AG04450 (cell line): Measurements from ENCODE around the gene HARS2. TPM values are rescaled to one million over a fixed set of nuclear protein-coding genes. Genes with fewer than 3 reads are reported as not detected.

Source experiments
- CTCF ChIA-PET: fragments of 300-600, 350-600 bp; formaldehyde crosslinking; extraction: SDS; loops from one replicate; lab custom pipeline; 2022; ENCODE audit warnings: antibody characterized with exemption, inconsistent platforms; lab: Charles Lee
- POLR2A ChIA-PET: fragments of 350-600 bp; formaldehyde crosslinking; extraction: SDS; loops from one replicate; lab custom pipeline; 2021; ENCODE audit warnings: antibody characterized with exemption, inconsistent platforms; lab: Yijun Ruan, JAX
- DNase-seq: peaks from one replicate; pipeline ENCODE4 v3.0.0-alpha.2; 2011; ENCODE audit warnings: low read depth, low spot score
- H3K27ac ChIP-seq: one replicate; pipeline ENCODE4 v1.5.1; 2012; ENCODE audit warnings: low read depth, low read length, control low read depth
- H3K27me3 ChIP-seq: one replicate; pipeline ENCODE4 v1.6.0; 2012; ENCODE audit warnings: low read length; ENCODE audit not compliant: control insufficient read depth, insufficient read depth
- H3K4me3 ChIP-seq: 2 replicates; pipeline ENCODE4 v1.5.1; 2011; ENCODE audit warnings: mild to moderate bottlenecking, low read depth, low read length, control low read depth
- H3K9me3 ChIP-seq: 2 replicates; pipeline ENCODE4 v1.5.1; 2012; ENCODE audit warnings: low read length; ENCODE audit not compliant: control insufficient read depth, insufficient read depth
- polyA plus RNA-seq: library from polyadenylated mRNA; depleted of rRNA; stranded (reverse); fragments of >200 nt; gene quantifications from 2 replicates; pipeline ENCODE4 v1.2.3, GENCODE V29; 2011
- TF ChIP-seq, protein P1 (sequence below): IDR thresholded peaks from 2 replicates; pipeline ENCODE4 v1.5.1; 2011; ENCODE audit warnings: low read depth, low read length, control low read depth, inconsistent platforms

Gene HARS2
- polyA plus RNA-seq, 1 experiment, result 48.6 TPM

DNA sequence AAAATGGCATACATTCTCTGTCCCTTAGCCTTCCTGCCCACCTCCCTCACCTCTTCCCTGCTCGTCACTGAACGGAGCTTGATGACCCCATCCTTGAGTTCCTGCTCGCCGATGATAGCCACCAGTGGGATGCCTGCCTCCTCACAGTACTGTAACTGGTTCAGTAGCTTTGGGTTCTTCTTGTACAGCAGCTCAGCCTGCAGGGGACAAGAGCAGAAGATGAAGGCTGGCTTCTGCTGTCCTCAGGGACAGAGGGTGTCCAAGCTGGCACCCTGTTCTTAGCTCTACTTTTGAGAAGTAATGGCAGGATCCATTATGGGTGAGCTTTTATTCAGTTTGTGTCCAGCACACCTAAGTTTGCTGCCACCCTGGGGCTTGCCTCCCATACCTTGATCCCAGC lies 16.6 kb upstream of the HARS2 start:
- no peaks in the 10 kb centered on the region; the same call in 1 of the 2 replicates for H3K9me3 ChIP-seq
- TF ChIP-seq, protein P1, sequence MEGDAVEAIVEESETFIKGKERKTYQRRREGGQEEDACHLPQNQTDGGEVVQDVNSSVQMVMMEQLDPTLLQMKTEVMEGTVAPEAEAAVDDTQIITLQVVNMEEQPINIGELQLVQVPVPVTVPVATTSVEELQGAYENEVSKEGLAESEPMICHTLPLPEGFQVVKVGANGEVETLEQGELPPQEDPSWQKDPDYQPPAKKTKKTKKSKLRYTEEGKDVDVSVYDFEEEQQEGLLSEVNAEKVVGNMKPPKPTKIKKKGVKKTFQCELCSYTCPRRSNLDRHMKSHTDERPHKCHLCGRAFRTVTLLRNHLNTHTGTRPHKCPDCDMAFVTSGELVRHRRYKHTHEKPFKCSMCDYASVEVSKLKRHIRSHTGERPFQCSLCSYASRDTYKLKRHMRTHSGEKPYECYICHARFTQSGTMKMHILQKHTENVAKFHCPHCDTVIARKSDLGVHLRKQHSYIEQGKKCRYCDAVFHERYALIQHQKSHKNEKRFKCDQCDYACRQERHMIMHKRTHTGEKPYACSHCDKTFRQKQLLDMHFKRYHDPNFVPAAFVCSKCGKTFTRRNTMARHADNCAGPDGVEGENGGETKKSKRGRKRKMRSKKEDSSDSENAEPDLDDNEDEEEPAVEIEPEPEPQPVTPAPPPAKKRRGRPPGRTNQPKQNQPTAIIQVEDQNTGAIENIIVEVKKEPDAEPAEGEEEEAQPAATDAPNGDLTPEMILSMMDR, result no peak
- H3K27ac ChIP-seq, result no peak overlapping the region
- ChIA-PET POLR2A (interaction anchor here (0.7 to 1.1 kb wide), 2 partner anchors 16 to 27 kb away, joined by 4 to 8 read pairs; partner anchors contain the start of gene IK), CTCF (no interaction called here)
- H3K4me3 ChIP-seq, result no peak overlapping the region
- no peaks in the 10 kb centered on the region for H3K27me3 ChIP-seq
- no peak for DNase-seq

DNA sequence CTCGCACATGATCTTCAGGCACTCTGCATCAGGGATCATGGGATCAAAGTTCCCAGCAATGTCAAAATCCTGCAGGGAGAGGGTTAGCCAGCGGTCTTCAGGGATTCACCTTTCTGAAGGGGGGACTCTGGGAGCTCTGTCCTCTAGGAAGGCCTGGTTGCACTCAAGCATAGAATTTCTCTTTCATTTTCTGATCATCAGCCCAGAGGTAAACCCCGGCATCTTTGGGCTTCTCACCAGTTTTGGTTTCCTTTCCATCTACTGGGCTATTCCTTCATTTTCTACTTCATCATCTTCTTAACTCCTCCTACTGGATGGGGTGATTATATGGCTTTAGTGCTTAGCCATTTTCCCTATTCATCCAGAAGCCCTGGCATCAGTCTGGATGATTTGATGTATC lies 13.3 kb upstream of the HARS2 start:
- DNase-seq, result no peak
- Histone ChIP-seq H3K27ac (no peak overlapping the region), H3K9me3 (no peaks in the 10 kb centered on the region; the same call in 1 of the 2 replicates), H3K27me3 (no peaks in the 10 kb centered on the region), H3K4me3 (no peak overlapping the region)
- ChIA-PET POLR2A (no interaction called here), CTCF (no interaction called here)
- TF ChIP-seq, protein P1, result no peak

DNA sequence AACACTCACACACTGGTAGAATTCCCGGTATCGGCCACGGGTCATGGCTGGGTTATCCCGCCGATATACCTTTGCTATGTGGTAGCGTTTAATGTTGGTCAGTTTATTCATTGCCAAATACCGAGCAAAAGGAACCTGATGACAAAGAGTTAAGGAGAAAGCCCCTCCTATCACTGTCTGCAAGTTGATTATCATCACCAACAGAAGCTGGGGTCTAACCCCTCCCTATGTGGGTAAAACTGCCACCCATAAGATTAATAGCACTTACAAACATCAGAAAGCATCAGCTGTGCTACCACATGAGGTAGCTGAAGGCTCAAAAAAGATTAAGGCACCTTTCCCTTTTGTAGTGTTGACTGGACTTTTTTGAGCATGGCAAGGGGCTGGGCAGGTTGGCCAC lies 12.3 kb upstream of the HARS2 start:
- Histone ChIP-seq H3K27me3 (no peaks in the 10 kb centered on the region), H3K27ac (no peak overlapping the region), H3K9me3 (no peaks in the 10 kb centered on the region), H3K4me3 (no peak overlapping the region)
- TF ChIP-seq, protein P1, result no peak
- CTCF ChIA-PET, result no interaction called here
- POLR2A ChIA-PET, result interaction anchor here (1.2 kb wide), 1 partner anchor 12 kb away, joined by 5 read pairs; the partner anchor contains the start of genes HARS1 and HARS2
- no peak for DNase-seq

DNA sequence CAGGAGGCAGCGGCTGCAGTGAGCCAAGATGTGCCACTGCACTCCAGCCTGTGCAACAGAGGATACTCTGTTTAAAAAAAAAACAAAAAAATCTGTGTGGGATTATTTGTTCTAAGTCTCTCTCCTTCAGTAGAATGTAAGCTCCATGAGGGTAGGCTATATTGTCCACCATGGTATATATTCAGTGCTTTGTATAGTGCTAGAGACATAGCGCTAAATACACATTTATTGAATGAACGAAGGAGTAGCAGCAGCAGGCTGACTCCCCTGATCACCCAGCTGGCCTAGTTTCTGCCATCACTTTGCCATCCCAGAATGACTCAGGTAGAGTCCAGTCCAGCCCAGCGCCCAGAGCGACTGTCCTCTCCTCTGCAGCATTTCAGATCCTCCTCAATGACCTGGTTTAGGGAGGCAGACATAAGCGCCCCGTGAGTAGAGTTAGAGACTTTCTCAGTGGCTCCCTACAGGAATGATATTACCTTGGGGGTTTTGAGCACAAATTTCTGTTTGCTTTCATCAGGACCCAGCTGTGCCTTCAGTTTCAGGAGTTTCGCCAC lies 801 bp upstream of the HARS2 start:
- DNase-seq, result no peak
- ChIA-PET POLR2A (interaction anchor here (0.6 to 2.0 kb wide), 15 partner anchors 10 to 446 kb away, joined by 3 to 21 read pairs (median 3); partner anchors contain the start of genes IK, NDUFA2, SRA1 and WDR55), CTCF (interaction anchor here (0.6 to 1.2 kb wide), 4 partner anchors 137 to 318 kb away, joined by 3 to 5 read pairs (median 3); partner anchors contain the start of gene EIF4EBP3)
- Histone ChIP-seq H3K4me3 (peak overlapping the region; percentile 99), H3K27ac (peak overlapping the region; percentile 77), H3K9me3 (no peaks in the 10 kb centered on the region; the same call in 1 of the 2 replicates), H3K27me3 (no peaks in the 10 kb centered on the region)
- TF ChIP-seq, protein P1, result no peak

DNA sequence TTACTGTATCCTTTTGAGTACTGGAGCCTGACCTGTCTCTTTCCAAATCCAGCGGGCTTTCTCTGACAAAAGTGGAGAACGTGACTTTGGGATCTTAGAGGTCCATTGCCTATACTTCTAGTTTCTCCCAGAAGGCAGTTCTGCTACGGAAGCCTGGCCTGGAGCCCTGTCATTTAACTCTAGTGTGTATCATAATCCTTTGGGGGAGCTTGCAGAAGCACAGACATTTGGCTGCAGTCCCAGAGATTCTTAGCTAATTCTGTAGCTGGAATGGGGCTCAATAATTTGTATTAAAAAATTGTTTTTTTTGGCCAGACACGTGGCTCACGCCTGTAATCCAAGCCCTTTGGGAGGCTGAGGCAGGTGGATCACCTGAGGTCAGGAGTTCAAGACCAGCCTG lies 3.0 kb downstream of the HARS2 start:
- no peak overlapping the region for H3K4me3 ChIP-seq
- peak overlapping the region; percentile 21 for H3K27ac ChIP-seq
- ChIA-PET CTCF (no interaction called here), POLR2A (interaction anchor here (0.5 to 1.1 kb wide), 2 partner anchors 47 to 292 kb away, joined by 4 to 7 read pairs; partner anchors contain the start of genes IK and NDUFA2)
- TF ChIP-seq, protein P1, result no peak
- no peaks in the 10 kb centered on the region; the same call in 1 of the 2 replicates for H3K9me3 ChIP-seq
- DNase-seq, result no peak
- no peaks in the 10 kb centered on the region for H3K27me3 ChIP-seq
